ENCODE measurements around the gene PDCD1. TPM values are rescaled to one million over a fixed set of nuclear protein-coding genes. Genes with fewer than 3 reads are reported as not detected.
A peak's percentile ranks its signal among the peaks of the same experiment; 100 is the strongest.

Gene PDCD1
- total RNA-seq, 4 donors from 2014 or later: 1.2 to 2.5 (median 1.5) TPM

- H3K9me3 ChIP-seq: no peaks in the 10 kb centered on the region
- H3K4me3 ChIP-seq: no peak overlapping the region
- DNase-seq: no peak
- H3K36me3 ChIP-seq: no peaks in the 10 kb centered on the region
- H3K4me1 ChIP-seq: peaks cover 22 to 31% (median 24%) of the 10 kb centered on the region in 3 donors
- intact Hi-C loops (cut with DNase I): no loop called here
- no peak for TF ChIP-seq CTCF (IDR thresholded peaks at IDR 0.05)
- no peak for TF ChIP-seq POLR2A (IDR thresholded peaks at IDR 0.05)
- H3K27ac ChIP-seq: no peak overlapping the region
- WGBS, 2 donors: 85 to 94% methylated on average over 4 to 18 of the region's 19 CpGs
- no peaks in the 10 kb centered on the region for H3K27me3 ChIP-seq
Measured at GRCh38 chr2:241886840-241887447, 28.2 kb upstream of the PDCD1 start.

- intact Hi-C loops (cut with DNase I): no loop called here
- Histone ChIP-seq H3K27me3 (no peaks in the 10 kb centered on the region), H3K27ac (no peak overlapping the region), H3K4me1 (peaks cover 16 to 31% (median 24%) of the 10 kb centered on the region in 3 donors), H3K4me3 (no peak overlapping the region), H3K9me3 (no peaks in the 10 kb centered on the region), H3K36me3 (no peaks in the 10 kb centered on the region)
- no peak for DNase-seq
- no peak for TF ChIP-seq CTCF (IDR thresholded peaks at IDR 0.05)
- TF ChIP-seq POLR2A (IDR thresholded peaks at IDR 0.05): no peak
- 56 to 66% methylated on average over 10 to 11 of the region's 15 CpGs for WGBS, 2 donors
Measured at GRCh38 chr2:241885946-241886643, 27.4 kb upstream of the PDCD1 start.

- no peak overlapping the region for H3K27ac ChIP-seq
- intact Hi-C loops (cut with DNase I): no loop called here
- WGBS, 2 donors: 85% methylated on average over 7 to 10 of the region's 16 CpGs
Measured at GRCh38 chr2:241885291-241885945, 26.7 kb upstream of the PDCD1 start.

GRCh38 chr2:241884951-241885290 is 26.2 kb upstream of the PDCD1 start:
- peaks cover 13 to 29% (median 26%) of the 10 kb centered on the region in 3 donors for H3K4me1 ChIP-seq
- TF ChIP-seq POLR2A (IDR thresholded peaks at IDR 0.05) (no peak), CTCF (IDR thresholded peaks at IDR 0.05) (no peak)
- intact Hi-C loops (cut with DNase I): no loop called here
- no peaks in the 10 kb centered on the region for H3K27me3 ChIP-seq
- H3K4me3 ChIP-seq: no peak overlapping the region
- WGBS, 2 donors: 81 to 96% methylated on average over 6 to 8 of the region's 8 CpGs
- no peaks in the 10 kb centered on the region for H3K36me3 ChIP-seq
- DNase-seq: no peak
- H3K27ac ChIP-seq: no peak overlapping the region
- H3K9me3 ChIP-seq: no peaks in the 10 kb centered on the region

More at GRCh38 chr2:241885291-241885945, 26.7 kb upstream of the PDCD1 start:
- H3K9me3 ChIP-seq: no peaks in the 10 kb centered on the region
- H3K4me3 ChIP-seq: no peak overlapping the region
- no peaks in the 10 kb centered on the region for H3K27me3 ChIP-seq
- TF ChIP-seq POLR2A (IDR thresholded peaks at IDR 0.05) (no peak), CTCF (IDR thresholded peaks at IDR 0.05) (no peak)
- H3K36me3 ChIP-seq: no peaks in the 10 kb centered on the region
- no peak for DNase-seq
- H3K4me1 ChIP-seq: peaks cover 13 to 30% (median 26%) of the 10 kb centered on the region in 3 donors

- no peak for DNase-seq
- Histone ChIP-seq H3K27ac (peak overlapping the region; percentile 34 to 91 (median 80)), H3K4me3 (peak overlapping the region; percentile 15 to 87 (median 54)), H3K27me3 (no peaks in the 10 kb centered on the region), H3K9me3 (no peaks in the 10 kb centered on the region), H3K4me1 (peaks cover 13 to 35% (median 26%) of the 10 kb centered on the region in 3 donors), H3K36me3 (no peaks in the 10 kb centered on the region)
- 11 to 13% methylated on average over 7 to 17 of the region's 23 CpGs for WGBS, 2 donors
- intact Hi-C loops (cut with DNase I): no loop called here
- TF ChIP-seq POLR2A (IDR thresholded peaks at IDR 0.05) (no peak), CTCF (IDR thresholded peaks at IDR 0.05) (peak in 1 of 6 experiments; percentile 7)
Measured at GRCh38 chr2:241882091-241882625, 23.5 kb upstream of the PDCD1 start.

All from esophagus squamous epithelium (tissue), 5 donors.